A549 (cell line): ENCODE measurements around the gene SBF2. TPM values are rescaled to one million over a fixed set of nuclear protein-coding genes. Genes with fewer than 3 reads are reported as not detected.
A peak's percentile ranks its signal among the peaks of the same experiment; 100 is the strongest.
"Not testable (repeated sequence)": the region's sequence is repeated elsewhere in the genome, so short reads cannot be mapped to it uniquely, and the experiment has no call there.

ENCODE experiments used
- ATAC-seq, 2 experiments: fragments of 200-7000 bp in 1 of 2; fragments of >200 bp in 1 of 2; cut with Nextera tagmentation in 1 of 2; cut with Tn5 transposase in 1 of 2; 3 replicates each; pipeline versions ENCODE4 v1.8.0 to v1.9.1; 2018 to 2020; ENCODE audit warnings: mild to moderate bottlenecking in 1 of 2, moderate library complexity in 1 of 2
- CTCF ChIA-PET: fragments of 300-600 bp; sonication (Branson Sonifier 250); formaldehyde crosslinking; extraction: SDS; loops from one replicate; lab custom pipeline; 2021; ENCODE audit warnings: antibody characterized with exemption, inconsistent platforms; lab: Yijun Ruan, JAX
- POLR2A ChIA-PET: fragments of 350-600 bp; formaldehyde crosslinking; extraction: SDS; loops from one replicate; lab custom pipeline; 2021; ENCODE audit warnings: antibody characterized with exemption, inconsistent platforms; lab: Yijun Ruan, JAX
- DNase-seq, 2 experiments: peaks; one replicate each; pipeline versions ENCODE4 v3.0.0 to v3.0.0-alpha.2; 2011 to 2016; ENCODE audit warnings: low read depth in 1 of 2, low spot score in 1 of 2
- FAIRE-seq: peaks from 2 replicates; lab custom pipeline; 2011; peaks lifted over from hg19 to GRCh38; lab: Jason Lieb, UNC
- H3K27ac ChIP-seq, 2 experiments: fragments of >200 bp; sonication (Bioruptor Twin); formaldehyde crosslinking; 3 replicates each; pipeline ENCODE4 v1.5.1; 2016 to 2017
- H3K4me1 ChIP-seq: fragments of >200 bp; sonication (Bioruptor Twin); formaldehyde crosslinking; 3 replicates; pipeline ENCODE4 v1.6.1; 2016
- H3K4me2 ChIP-seq: fragments of >200 bp; sonication (Bioruptor Twin); formaldehyde crosslinking; 3 replicates; pipeline ENCODE4 v1.6.1; 2016
- H3K4me3 ChIP-seq: fragments of >200 bp; sonication (Bioruptor Twin); formaldehyde crosslinking; 3 replicates; pipeline ENCODE4 v1.5.1; 2016
- H3K9me3 ChIP-seq: fragments of >200 bp; sonication (Bioruptor Twin); formaldehyde crosslinking; 3 replicates; pipeline ENCODE4 v1.6.1; 2016
- CTCF ChIP-seq: fragments of >200 bp; sonication (Bioruptor Twin); formaldehyde crosslinking; IDR thresholded peaks from 3 replicates; pipeline ENCODE4 v1.5.1; 2016
- EHMT2 ChIP-seq: fragments of 200-600 bp; sonication (generic); IDR thresholded peaks from 2 replicates; pipeline ENCODE4 v1.6.1; 2016; ENCODE audit warnings: antibody characterized with exemption, low read depth, mild to moderate bottlenecking, moderate library complexity
- ELK1 ChIP-seq: fragments of 150-350 bp; IDR thresholded peaks from 2 replicates; pipeline ENCODE4 v1.6.1; 2014; ENCODE audit warnings: low read depth, mild to moderate bottlenecking, low read length
- FOSB ChIP-seq: fragments of 250-450 bp; sonication (Bioruptor Pico); IDR thresholded peaks from 2 replicates; pipeline ENCODE4 v1.5.0; 2020; ENCODE audit warnings: mild to moderate bottlenecking, moderate library complexity
- HES2 ChIP-seq: fragments of >200 bp; sonication (Bioruptor Twin); formaldehyde crosslinking; IDR thresholded peaks from 2 replicates; pipeline ENCODE4 v1.6.1; 2016
- HOXB13 ChIP-seq: fragments of 250-450 bp; sonication (Bioruptor Pico); IDR thresholded peaks from 2 replicates; pipeline ENCODE4 v1.5.0; 2020; ENCODE audit warnings: low read depth, mild to moderate bottlenecking, moderate library complexity
- MYC ChIP-seq: IDR thresholded peaks from 2 replicates; pipeline ENCODE4 v1.6.1; 2012; ENCODE audit warnings: mild to moderate bottlenecking, inconsistent platforms, low read length, improper control_type of control experiment, borderline replicate concordance
- NR3C1 ChIP-seq: fragments of >200 bp; sonication (Bioruptor Twin); formaldehyde crosslinking; IDR thresholded peaks from 3 replicates; pipeline ENCODE4 v1.6.1; 2017
- POLR2AphosphoS2 ChIP-seq: conservative IDR thresholded peaks from 2 replicates; pipeline ENCODE4 v1.6.1; 2012; ENCODE audit warnings: low read length, improper control_type of control experiment, inconsistent platforms
- RCOR1 ChIP-seq: fragments of 150-350 bp; IDR thresholded peaks from 2 replicates; pipeline ENCODE4 v1.6.1; 2014; ENCODE audit warnings: antibody characterized with exemption, low read length, low read depth
- ZFP36 ChIP-seq: fragments of 450-650 bp; IDR thresholded peaks from 2 replicates; pipeline ENCODE4 v1.6.1; 2014; ENCODE audit warnings: borderline replicate concordance; ENCODE audit not compliant: partially characterized antibody
- WGBS: methylation state at CpG from one replicate; pipeline ENCODE4 v1.1.6; 2017; ENCODE audit errors: missing lambda C conversion rate; 5-methylcytosine and 5-hydroxymethylcytosine counted together
- polyA plus RNA-seq, 4 experiments: library from polyadenylated mRNA; depleted of rRNA in 3 of 4; stranded (reverse); fragments of >200 nt; fragmentation: RNase III in 1 of 4; extraction: RNeasy Plus Mini Kit Qiagen cat#74134 plus additional on column Dnase treatment in 1 of 4; gene quantifications; 2 replicates in 3 of 4; 3 replicates in 1 of 4; pipeline ENCODE4 v1.2.3, GENCODE V29; 2011 to 2017
- TF ChIP-seq, protein P1 (sequence below): IDR thresholded peaks from 2 replicates; pipeline ENCODE4 v1.6.1; 2012; ENCODE audit warnings: low read depth, borderline replicate concordance

Gene SBF2
- polyA plus RNA-seq, 2 of the 4 experiments (the other 2 are of a cell fraction): 11.1 to 49.6 TPM

DNA sequence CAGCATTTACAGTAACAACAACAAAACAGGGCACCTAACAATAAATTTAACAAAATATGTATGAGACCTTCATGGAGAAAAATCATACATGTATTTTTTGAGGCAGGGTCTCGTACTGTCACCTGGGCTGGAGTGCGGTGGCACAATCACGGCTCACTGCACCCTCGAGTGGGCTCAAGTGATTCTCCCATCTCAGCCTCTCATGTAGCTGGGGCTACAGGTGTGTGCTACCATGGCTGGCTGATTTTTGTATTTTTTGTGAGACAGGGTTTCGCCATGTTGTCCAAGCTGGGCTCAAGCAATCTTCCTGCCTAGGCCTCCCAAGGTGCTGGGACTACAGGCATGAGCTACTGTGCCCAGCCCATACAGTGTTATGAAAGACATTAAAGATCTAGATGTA lies 352.0 kb downstream of the SBF2 start (continued):
- no peak for TF ChIP-seq CTCF
- TF ChIP-seq MYC: no peak

GRCh38 chr11:9939150-9939549 lies 354.9 kb downstream of the SBF2 start:
- H3K4me1 ChIP-seq: peaks cover 33% of the 10 kb centered on the region
- DNase-seq, POLR2A ChIA-PET, H3K4me3 ChIP-seq, FAIRE-seq, H3K9me3 ChIP-seq, CTCF ChIA-PET, ATAC-seq: not testable (repeated sequence)
- H3K27ac ChIP-seq: peak overlapping the region; percentile 8 to 59; a peak in 3 of 6 replicates
- 59% methylated on average over 11 of the region's 11 CpGs for WGBS
- H3K4me2 ChIP-seq: peak overlapping the region; percentile 42

- ChIA-PET POLR2A (no interaction called here), CTCF (no interaction called here)
- FAIRE-seq: no peak
- no peak for DNase-seq
- Histone ChIP-seq H3K4me3 (no peak overlapping the region), H3K27ac (no peak overlapping the region), H3K4me2 (no peak overlapping the region), H3K9me3 (peaks cover 7% of the 10 kb centered on the region; the same call in 2 of the 3 replicates), H3K4me1 (peaks cover 14% of the 10 kb centered on the region)
- no peak for ATAC-seq
- TF ChIP-seq, protein P1, sequence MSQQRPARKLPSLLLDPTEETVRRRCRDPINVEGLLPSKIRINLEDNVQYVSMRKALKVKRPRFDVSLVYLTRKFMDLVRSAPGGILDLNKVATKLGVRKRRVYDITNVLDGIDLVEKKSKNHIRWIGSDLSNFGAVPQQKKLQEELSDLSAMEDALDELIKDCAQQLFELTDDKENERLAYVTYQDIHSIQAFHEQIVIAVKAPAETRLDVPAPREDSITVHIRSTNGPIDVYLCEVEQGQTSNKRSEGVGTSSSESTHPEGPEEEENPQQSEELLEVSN: no peak
- TF ChIP-seq ELK1 (no peak), NR3C1 (no peak), EHMT2 (no peak), HOXB13 (CRISPR knock-in tag) (no peak), HES2 (no peak), ZFP36 (no peak), RCOR1 (no peak), POLR2AphosphoS2 (no peak), FOSB (CRISPR knock-in tag) (no peak)
Measured at GRCh38 chr11:9936754-9937153, 357.3 kb downstream of the SBF2 start.

DNA sequence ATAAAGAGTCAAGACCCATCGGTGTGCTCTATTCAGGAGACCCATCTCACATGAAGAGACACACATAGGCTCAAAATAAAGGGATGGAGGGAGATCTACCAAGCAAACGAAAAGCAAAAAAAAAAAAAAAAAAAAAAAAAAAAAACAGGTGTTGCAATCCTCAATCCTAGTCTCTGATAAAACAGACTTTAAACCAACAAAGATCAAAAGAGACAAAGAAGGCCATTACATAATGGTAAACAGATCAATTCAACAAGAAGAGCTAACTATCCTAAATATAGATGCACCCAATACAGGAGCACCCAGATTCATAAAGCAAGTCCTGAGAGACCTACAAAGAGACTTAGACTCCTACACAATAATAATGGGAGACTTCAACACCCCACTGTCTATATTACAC lies 361.2 kb downstream of the SBF2 start:
- ATAC-seq, H3K4me2 ChIP-seq, DNase-seq, H3K4me3 ChIP-seq, H3K4me1 ChIP-seq, FAIRE-seq, POLR2A ChIA-PET, CTCF ChIA-PET, H3K27ac ChIP-seq, H3K9me3 ChIP-seq: not testable (repeated sequence)
- WGBS: 84% methylated on average over 2 of the region's 2 CpGs

DNA sequence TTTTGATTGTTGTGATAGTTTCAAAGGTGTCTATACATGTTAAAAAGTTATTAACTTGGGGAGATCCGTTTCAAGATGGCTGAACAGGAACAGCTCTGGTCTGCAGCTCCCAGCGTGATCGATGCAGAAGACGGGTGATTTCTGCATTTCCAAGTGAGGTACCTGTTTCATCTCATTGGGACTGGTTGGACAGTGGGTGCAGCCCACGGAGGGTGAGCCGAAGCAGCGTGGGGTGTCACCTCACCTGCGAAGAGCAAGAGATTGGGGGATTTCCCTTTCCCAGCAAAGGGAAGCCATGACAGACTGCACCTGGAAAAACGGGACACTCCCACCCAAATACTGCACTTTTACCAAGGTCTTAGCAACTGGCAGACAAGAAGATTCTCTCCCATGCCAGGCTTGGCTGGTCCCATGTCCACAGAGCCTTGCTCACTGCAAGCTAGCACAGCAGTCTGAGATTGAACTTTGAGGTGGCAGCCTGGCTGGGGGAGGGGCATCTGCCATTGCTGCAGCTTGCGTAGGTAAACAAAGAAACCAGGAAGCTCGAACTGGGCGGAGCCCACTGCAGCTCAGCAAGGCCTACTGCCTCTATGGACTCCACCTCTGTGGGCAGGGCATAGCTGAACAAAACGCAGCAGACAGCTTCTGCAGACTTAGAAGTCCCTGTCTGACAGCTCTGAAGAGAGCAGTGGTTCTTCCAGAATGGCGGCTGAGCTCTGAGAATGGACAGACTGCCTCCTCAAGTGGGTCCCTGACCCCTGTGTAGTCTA lies 363.3 kb downstream of the SBF2 start:
- H3K4me2 ChIP-seq, POLR2A ChIA-PET, DNase-seq, FAIRE-seq, H3K4me3 ChIP-seq, ATAC-seq, H3K9me3 ChIP-seq, CTCF ChIA-PET, H3K27ac ChIP-seq, H3K4me1 ChIP-seq: not testable (repeated sequence)
- WGBS: 87% methylated on average over 13 of the region's 14 CpGs
